Right lobe of liver (tissue), 6 donors: ENCODE measurements around the gene PHF2. TPM values are rescaled to one million over a fixed set of nuclear protein-coding genes. Genes with fewer than 3 reads are reported as not detected.

ENCODE experiments used
- ATAC-seq, 4 donors: fragments of 200-7000 bp; cut with Tn5 transposase; one replicate each; pipeline ENCODE4 v1.9.1; 2020; ENCODE audit warnings: mild to moderate bottlenecking in 4 of 4, moderate library complexity in 4 of 4
- DNase-seq, 3 donors: peaks; one replicate each; pipeline ENCODE4 v3.0.0-alpha.2; 2020
- H3K27ac ChIP-seq, 3 donors: fragments of 200-600 bp; one replicate each; pipeline ENCODE4 v1.8.0; 2022
- H3K27me3 ChIP-seq, 2 donors: fragments of 200-600 bp; one replicate each; pipeline ENCODE4 v1.8.0; 2022
- H3K36me3 ChIP-seq, 4 donors: fragments of 200-600 bp; sonication (generic) in 1 of 4; one replicate each; pipeline versions ENCODE4 v1.5.1 to v1.8.0; 2017 to 2022; ENCODE audit warnings: control low read depth in 1 of 4
- H3K4me1 ChIP-seq, 4 donors: fragments of 200-600 bp; sonication (generic) in 1 of 4; one replicate each; pipeline versions ENCODE4 v1.5.1 to v1.8.0; 2017 to 2022; ENCODE audit warnings: control low read depth in 1 of 4
- H3K4me3 ChIP-seq, 3 donors: fragments of 200-600 bp; one replicate each; pipeline ENCODE4 v1.8.0; 2022
- H3K9me3 ChIP-seq, 4 donors: fragments of 200-600 bp; sonication (generic) in 1 of 4; one replicate each; pipeline versions ENCODE4 v1.5.1 to v1.8.0; 2017 to 2022; ENCODE audit warnings: control low read depth in 1 of 4
- POLR2A ChIP-seq: fragments of 450-650 bp; IDR thresholded peaks from one replicate; pipeline ENCODE4 v1.6.1; 2017; ENCODE audit warnings: antibody characterized with exemption, mild to moderate bottlenecking
- WGBS: methylation state at CpG from one replicate; pipeline ENCODE4 v1.1.6; 2018; ENCODE audit warnings: low coverage, low lambda C conversion rate; ENCODE audit not compliant: insufficient coverage; ENCODE audit errors: missing lambda C conversion rate; 5-methylcytosine and 5-hydroxymethylcytosine counted together
- intact Hi-C, 2 donors: fragments of 100-400 bp; cut with DNase I; formaldehyde crosslinking; loops; one replicate each; pipeline versions ENCODE4 v1.11.2 to v1.14.1; 2022
- total RNA-seq, 6 experiments: library from RNA; depleted of rRNA in 2 of 6; stranded (reverse); fragments of >200 nt in 2 of 6; fragmentation: NEBNext Ultra II Directional in 3 of 6; extraction: Animal tissue kit (Norgen Biotek cat#: 25700) in 3 of 6; gene quantifications; one replicate each; pipeline versions ENCODE4 v1.1.0 to v1.2.4, GENCODE V29; 2016 to 2023
- TF ChIP-seq, protein P1 (sequence below), 4 donors: fragments of 200-600 bp in 3 of 4; fragments of 450-650 bp in 1 of 4; IDR thresholded peaks; one replicate each; pipeline versions ENCODE4 v1.5.1 to v1.8.0; 2016 to 2022; ENCODE audit warnings: antibody characterized with exemption in 4 of 4, mild to moderate bottlenecking in 2 of 4
- donor health status: DM: no; HTN: yes; CAD: no.
- donor health status: DM: no; HTN: no; CAD: no.
- donor health status: DM: no; HTN: no; CAD: no.
- donor health status: DM: no; HTN: yes; CAD: no.
- donor health status: DM: no; HTN: yes; CAD: no.

Gene PHF2
- total RNA-seq, 6 experiments from 2014 or later = 6.3 to 8.5 (median 6.8) TPM

GRCh38 chr9:93573516-93573828 is 2.9 kb upstream of the PHF2 start:
- Histone ChIP-seq H3K36me3 (no peaks in the 10 kb centered on the region), H3K9me3 (no peaks in the 10 kb centered on the region), H3K4me1 (peaks cover 0 to 14% (median 6%) of the 10 kb centered on the region in 4 donors), H3K27ac (no peak overlapping the region), H3K27me3 (no peaks in the 10 kb centered on the region), H3K4me3 (no peak overlapping the region)
- intact Hi-C loops = no loop called here
- no peak for ATAC-seq
- no peak for DNase-seq
- WGBS = 93% methylated on average over 3 of the region's 3 CpGs
- TF ChIP-seq POLR2A = no peak
- TF ChIP-seq, protein P1, sequence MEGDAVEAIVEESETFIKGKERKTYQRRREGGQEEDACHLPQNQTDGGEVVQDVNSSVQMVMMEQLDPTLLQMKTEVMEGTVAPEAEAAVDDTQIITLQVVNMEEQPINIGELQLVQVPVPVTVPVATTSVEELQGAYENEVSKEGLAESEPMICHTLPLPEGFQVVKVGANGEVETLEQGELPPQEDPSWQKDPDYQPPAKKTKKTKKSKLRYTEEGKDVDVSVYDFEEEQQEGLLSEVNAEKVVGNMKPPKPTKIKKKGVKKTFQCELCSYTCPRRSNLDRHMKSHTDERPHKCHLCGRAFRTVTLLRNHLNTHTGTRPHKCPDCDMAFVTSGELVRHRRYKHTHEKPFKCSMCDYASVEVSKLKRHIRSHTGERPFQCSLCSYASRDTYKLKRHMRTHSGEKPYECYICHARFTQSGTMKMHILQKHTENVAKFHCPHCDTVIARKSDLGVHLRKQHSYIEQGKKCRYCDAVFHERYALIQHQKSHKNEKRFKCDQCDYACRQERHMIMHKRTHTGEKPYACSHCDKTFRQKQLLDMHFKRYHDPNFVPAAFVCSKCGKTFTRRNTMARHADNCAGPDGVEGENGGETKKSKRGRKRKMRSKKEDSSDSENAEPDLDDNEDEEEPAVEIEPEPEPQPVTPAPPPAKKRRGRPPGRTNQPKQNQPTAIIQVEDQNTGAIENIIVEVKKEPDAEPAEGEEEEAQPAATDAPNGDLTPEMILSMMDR (IDR thresholded peaks at IDR 0.05) = no peak

DNA sequence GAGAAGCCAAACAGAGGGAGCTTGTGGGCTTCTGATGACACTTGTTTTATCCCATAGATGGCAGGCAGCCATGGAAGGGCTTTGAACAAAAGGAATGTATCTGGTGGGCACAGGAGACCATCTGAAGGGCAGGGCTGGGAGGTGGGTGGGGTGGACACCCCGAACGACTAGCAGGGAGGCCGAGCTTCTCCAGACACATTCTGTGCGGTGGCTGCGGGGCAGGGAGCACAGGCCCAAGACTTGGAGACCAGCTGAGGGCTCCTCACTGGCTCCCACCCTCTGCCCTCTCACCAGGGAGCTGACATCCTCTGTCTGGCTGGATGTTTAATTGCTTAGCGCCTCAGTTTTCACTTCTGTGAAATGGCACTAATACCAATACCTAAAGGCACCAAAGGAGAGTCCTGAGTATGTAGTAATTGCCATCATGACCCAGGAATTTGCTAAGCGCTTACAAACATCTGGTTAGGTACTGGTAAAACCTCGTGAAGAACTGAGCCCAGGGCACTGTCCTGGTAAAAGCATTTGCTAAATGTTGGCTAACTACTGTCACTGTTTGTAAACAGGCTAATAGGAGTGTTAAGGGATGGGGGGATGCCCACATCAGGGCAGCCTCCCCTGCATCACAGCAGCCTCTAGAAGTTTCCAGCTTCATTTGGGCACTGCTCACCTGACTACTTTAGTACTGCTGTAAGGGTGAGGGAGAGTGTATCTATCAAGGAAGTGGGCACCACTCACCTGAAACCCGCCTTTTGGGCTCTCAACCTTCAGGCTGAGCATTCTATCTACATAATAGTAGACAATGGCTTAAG is 2.1 kb upstream of the PHF2 start:
- Histone ChIP-seq H3K4me1 (peaks cover 0 to 14% (median 6%) of the 10 kb centered on the region in 4 donors), H3K4me3 (no peak overlapping the region), H3K27me3 (no peaks in the 10 kb centered on the region), H3K27ac (no peak overlapping the region), H3K9me3 (no peaks in the 10 kb centered on the region), H3K36me3 (no peaks in the 10 kb centered on the region)
- WGBS = 95% methylated on average over 3 of the region's 9 CpGs
- intact Hi-C loops = no loop called here
- no peak for TF ChIP-seq POLR2A
- TF ChIP-seq, protein P1 (IDR thresholded peaks at IDR 0.05) = no peak
- ATAC-seq = no peak
- DNase-seq = no peak

GRCh38 chr9:93574900-93575795 is 1.2 kb upstream of the PHF2 start:
- no peaks in the 10 kb centered on the region for H3K9me3 ChIP-seq
- H3K4me1 ChIP-seq = peaks cover 0 to 16% (median 7%) of the 10 kb centered on the region in 4 donors
- peak overlapping the region; percentile 55 to 82 (median 73) for H3K4me3 ChIP-seq
- TF ChIP-seq, protein P1 (IDR thresholded peaks at IDR 0.05) = no peak
- TF ChIP-seq POLR2A = peak; percentile 18
- no peaks in the 10 kb centered on the region for H3K27me3 ChIP-seq
- no peaks in the 10 kb centered on the region for H3K36me3 ChIP-seq
- 62% methylated on average over 15 of the region's 30 CpGs for WGBS
- peak overlapping the region; percentile 78 to 86 (median 83) for H3K27ac ChIP-seq
- intact Hi-C loops = no loop called here
- DNase-seq = peak in 1 of 3 donors; percentile 44
- no peak for ATAC-seq

DNA sequence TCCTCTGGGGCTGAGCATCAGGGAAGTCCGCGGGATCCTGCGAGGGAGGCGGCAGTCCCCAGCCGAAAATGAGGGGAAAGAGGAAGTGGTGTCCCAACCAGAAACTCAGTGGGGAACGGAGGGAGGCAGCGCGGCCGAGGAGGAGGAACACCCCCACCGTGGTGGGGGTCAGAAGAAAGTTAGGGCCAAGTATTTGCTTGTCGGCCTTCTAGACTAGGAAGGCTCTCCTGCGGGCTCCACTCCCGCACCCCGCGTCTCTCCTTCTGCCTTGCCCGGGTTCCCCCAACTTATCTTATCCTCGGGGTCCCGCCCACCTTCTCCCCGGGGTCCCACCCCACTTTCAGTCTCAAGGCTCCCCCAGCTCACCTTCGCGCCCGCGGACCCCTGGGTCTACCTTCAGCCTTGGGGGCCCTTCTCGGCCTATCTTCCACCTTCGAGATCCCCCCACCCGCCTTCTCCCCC is 557 bp upstream of the PHF2 start:
- Histone ChIP-seq H3K4me3 (peak overlapping the region; percentile 55 to 82 (median 73)), H3K9me3 (no peaks in the 10 kb centered on the region), H3K27ac (peak overlapping the region; percentile 78 to 86 (median 83)), H3K36me3 (no peaks in the 10 kb centered on the region), H3K4me1 (peaks cover 0 to 23% (median 10%) of the 10 kb centered on the region in 4 donors), H3K27me3 (no peaks in the 10 kb centered on the region)
- TF ChIP-seq, protein P1 (IDR thresholded peaks at IDR 0.05) = no peak
- no peak for TF ChIP-seq POLR2A
- 0% methylated on average over 18 of the region's 26 CpGs for WGBS
- peak in 2 of 3 donors; percentile 63 to 65 for DNase-seq
- ATAC-seq = peak; percentile 44 to 55 (median 52)
- intact Hi-C loops = no loop called here
